Upper lobe of left lung (tissue), 6 donors: Measurements from ENCODE around the gene RAB6B. TPM values are rescaled to one million over a fixed set of nuclear protein-coding genes. Genes with fewer than 3 reads are reported as not detected.

Experiments
- ATAC-seq, 2 donors: fragments of 200-7000 bp; cut with Tn5 transposase; one replicate each; pipeline ENCODE4 v1.9.1; 2022; ENCODE audit warnings: mild to moderate bottlenecking in 2 of 2, moderate library complexity in 2 of 2; ENCODE audit not compliant: low FRiP score in 2 of 2
- DNase-seq, 2 donors: peaks; one replicate each; pipeline ENCODE4 v3.0.0-alpha.2; 2019 to 2020
- H3K27ac ChIP-seq, 4 donors: fragments of 200-600 bp; sonication (generic); one replicate each; pipeline ENCODE4 v1.5.1; 2016 to 2019
- H3K27me3 ChIP-seq, 4 donors: fragments of 200-600 bp; sonication (generic); one replicate each; pipeline ENCODE4 v1.5.1; 2017 to 2019
- H3K36me3 ChIP-seq, 4 donors: fragments of 200-600 bp; sonication (generic); one replicate each; pipeline ENCODE4 v1.5.1; 2016 to 2019
- H3K4me1 ChIP-seq, 4 donors: fragments of 200-600 bp; sonication (generic); one replicate each; pipeline ENCODE4 v1.5.1; 2018 to 2019
- H3K4me3 ChIP-seq, 4 donors: fragments of 200-600 bp; sonication (generic); one replicate each; pipeline ENCODE4 v1.5.1; 2017 to 2019; ENCODE audit warnings: mild to moderate bottlenecking in 2 of 4, moderate library complexity in 1 of 4
- H3K9me3 ChIP-seq, 4 donors: fragments of 200-600 bp; sonication (generic); one replicate each; pipeline ENCODE4 v1.5.1; 2018 to 2019
- EP300 ChIP-seq, 4 donors: sonication (generic); formaldehyde crosslinking; IDR thresholded peaks; one replicate each; pipeline ENCODE4 v1.5.1; 2017; ENCODE audit warnings: antibody characterized with exemption in 4 of 4, control low read depth in 2 of 4
- POLR2A ChIP-seq, 4 donors: fragments of 450-650 bp; IDR thresholded peaks; one replicate each; pipeline ENCODE4 v1.5.1; 2016 to 2017; ENCODE audit warnings: antibody characterized with exemption in 4 of 4, mild to moderate bottlenecking in 2 of 4
- POLR2AphosphoS5 ChIP-seq, 2 donors: sonication (generic); formaldehyde crosslinking; IDR thresholded peaks; one replicate each; pipeline ENCODE4 v1.5.1; 2017; ENCODE audit warnings: antibody characterized with exemption in 2 of 2
- WGBS, 2 donors: methylation state at CpG; one replicate each; pipeline ENCODE4 v1.1.5; 2017 to 2018; 5-methylcytosine and 5-hydroxymethylcytosine counted together
- total RNA-seq, 6 donors: library from RNA; depleted of rRNA in 4 of 6; stranded (reverse); fragments of >200 nt in 4 of 6; gene quantifications; one replicate each; pipeline versions ENCODE4 v1.1.0 to v1.2.1, GENCODE V29; 2016 to 2021
- TF ChIP-seq, protein P1 (sequence below), 6 experiments: fragments of 450-650 bp in 4 of 6; fragments of 200-600 bp in 2 of 6; sonication (generic) in 2 of 6; IDR thresholded peaks; one replicate each; pipeline ENCODE4 v1.5.1; 2016 to 2019; ENCODE audit warnings: antibody characterized with exemption in 6 of 6
- donor health status: DM: no; HTN: no; CAD: no; lungs with moderate emphysema.
- donor health status: DM: no; HTN: yes; CAD: no; lungs with severe emphysema.

Gene RAB6B
- total RNA-seq, 6 donors from 2014 or later: 1.00 to 6.3 (median 2.8) TPM

DNA sequence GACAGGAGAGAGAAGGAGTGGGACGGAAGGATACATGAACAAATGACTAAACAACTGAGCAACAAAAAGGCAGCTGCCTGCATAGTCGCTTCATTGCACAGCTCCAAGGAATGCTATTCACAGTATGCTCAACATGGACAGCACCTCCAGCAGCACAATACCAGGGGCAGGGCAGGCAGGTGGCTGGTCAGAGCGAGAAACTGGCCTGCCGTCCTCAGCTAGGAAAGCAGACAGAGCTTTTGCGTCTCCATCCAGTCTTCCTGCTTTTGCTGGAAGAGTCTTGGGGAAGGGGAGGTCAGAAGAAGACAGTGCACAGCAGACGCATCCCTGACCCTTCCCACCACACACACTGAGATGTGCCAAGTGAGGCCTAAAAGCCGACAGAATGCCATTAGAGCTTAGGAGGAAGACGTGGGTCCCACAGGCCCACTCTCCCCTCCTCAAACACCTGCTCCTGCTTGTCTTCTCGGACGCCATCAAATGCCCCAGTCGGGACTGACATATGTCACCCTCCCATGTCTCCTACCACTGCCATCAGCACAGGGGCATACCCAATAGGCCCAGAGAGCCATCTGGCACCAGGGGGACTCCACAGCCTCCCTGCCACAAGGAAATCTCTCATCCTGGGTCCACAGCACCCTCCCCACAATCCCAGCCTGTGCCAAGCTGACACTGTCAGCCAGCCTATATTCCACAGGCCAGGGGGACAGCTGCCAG, 3.9 kb downstream of the RAB6B start:
- 94% methylated on average over 10 to 11 of the region's 11 CpGs for WGBS, 2 donors
- Histone ChIP-seq H3K4me1 (peaks cover 13 to 24% (median 18%) of the 10 kb centered on the region in 4 donors), H3K27ac (no peak overlapping the region), H3K36me3 (no peaks in the 10 kb centered on the region), H3K4me3 (no peak overlapping the region), H3K27me3 (peaks cover 0 to 14% (median 0%) of the 10 kb centered on the region in 4 donors), H3K9me3 (no peaks in the 10 kb centered on the region)
- TF ChIP-seq POLR2A (IDR thresholded peaks at IDR 0.05): no peak
- TF ChIP-seq EP300 (IDR thresholded peaks at IDR 0.05): no peak
- TF ChIP-seq POLR2AphosphoS5 (IDR thresholded peaks at IDR 0.05): no peak
- TF ChIP-seq, protein P1, sequence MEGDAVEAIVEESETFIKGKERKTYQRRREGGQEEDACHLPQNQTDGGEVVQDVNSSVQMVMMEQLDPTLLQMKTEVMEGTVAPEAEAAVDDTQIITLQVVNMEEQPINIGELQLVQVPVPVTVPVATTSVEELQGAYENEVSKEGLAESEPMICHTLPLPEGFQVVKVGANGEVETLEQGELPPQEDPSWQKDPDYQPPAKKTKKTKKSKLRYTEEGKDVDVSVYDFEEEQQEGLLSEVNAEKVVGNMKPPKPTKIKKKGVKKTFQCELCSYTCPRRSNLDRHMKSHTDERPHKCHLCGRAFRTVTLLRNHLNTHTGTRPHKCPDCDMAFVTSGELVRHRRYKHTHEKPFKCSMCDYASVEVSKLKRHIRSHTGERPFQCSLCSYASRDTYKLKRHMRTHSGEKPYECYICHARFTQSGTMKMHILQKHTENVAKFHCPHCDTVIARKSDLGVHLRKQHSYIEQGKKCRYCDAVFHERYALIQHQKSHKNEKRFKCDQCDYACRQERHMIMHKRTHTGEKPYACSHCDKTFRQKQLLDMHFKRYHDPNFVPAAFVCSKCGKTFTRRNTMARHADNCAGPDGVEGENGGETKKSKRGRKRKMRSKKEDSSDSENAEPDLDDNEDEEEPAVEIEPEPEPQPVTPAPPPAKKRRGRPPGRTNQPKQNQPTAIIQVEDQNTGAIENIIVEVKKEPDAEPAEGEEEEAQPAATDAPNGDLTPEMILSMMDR (IDR thresholded peaks at IDR 0.05): no peak
- DNase-seq: no peak
- ATAC-seq: no peak

DNA sequence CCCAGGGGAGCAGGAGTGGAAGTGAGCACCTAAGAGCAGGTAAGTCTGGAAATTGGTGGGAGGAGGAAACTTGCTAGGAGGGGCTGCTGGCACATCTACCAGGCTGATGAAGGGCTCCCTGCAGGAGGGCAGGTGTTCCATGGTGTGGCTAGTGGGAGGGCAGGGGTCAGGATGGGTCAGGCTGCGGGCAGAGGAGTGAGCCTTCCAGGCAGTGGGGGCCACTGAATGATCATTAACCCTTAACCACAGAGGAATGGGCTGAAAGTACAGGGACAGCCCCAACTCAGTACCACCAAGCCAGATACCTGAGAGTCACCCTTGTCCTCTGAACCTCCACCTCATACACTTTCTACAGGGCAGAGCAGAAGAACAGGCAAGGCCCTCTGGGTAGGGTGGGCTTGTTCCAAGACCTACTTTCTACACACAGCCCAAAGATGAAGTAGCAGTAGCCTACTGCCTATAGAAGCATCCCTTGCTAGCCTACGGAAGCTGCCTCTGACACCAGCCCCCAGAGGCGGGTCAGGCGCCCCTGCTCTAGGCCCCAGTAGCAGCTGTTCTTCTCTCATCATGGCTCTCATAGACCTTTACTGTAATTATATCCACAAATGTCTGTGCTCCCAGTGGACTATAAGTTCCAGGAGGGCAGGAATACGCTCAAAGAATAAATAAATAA, 4.6 kb downstream of the RAB6B start:
- WGBS, 2 donors: 93 to 96% methylated on average over 4 to 5 of the region's 5 CpGs
- Histone ChIP-seq H3K27me3 (peaks cover 0 to 14% (median 0%) of the 10 kb centered on the region in 4 donors), H3K27ac (no peak overlapping the region), H3K4me1 (peaks cover 12 to 20% (median 17%) of the 10 kb centered on the region in 4 donors), H3K9me3 (no peaks in the 10 kb centered on the region), H3K4me3 (no peak overlapping the region), H3K36me3 (no peaks in the 10 kb centered on the region)
- TF ChIP-seq, protein P1 (IDR thresholded peaks at IDR 0.05): no peak
- TF ChIP-seq POLR2A (IDR thresholded peaks at IDR 0.05): no peak
- no peak for TF ChIP-seq EP300 (IDR thresholded peaks at IDR 0.05)
- no peak for TF ChIP-seq POLR2AphosphoS5 (IDR thresholded peaks at IDR 0.05)
- ATAC-seq (no peak), DNase-seq (no peak)

DNA sequence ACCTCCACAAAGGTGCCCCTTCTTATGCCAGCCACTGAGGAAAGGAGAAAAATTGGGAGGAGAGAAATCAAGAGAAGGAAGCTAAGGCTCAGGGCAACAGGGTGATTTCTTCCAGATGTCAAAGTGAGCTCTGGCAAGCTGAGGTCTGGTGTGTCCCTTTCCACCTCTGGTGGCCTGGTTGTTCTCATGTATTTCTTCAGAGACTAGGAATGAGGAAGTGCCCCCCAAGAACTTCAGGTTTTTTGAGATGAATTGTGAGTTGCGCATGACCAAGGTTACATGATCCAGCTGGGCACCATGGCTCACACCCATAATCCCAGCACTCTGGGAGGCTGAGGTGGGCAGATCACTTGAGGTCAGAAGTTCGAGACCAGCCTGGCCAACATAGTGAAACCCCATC, 5.6 kb downstream of the RAB6B start:
- no peak for ATAC-seq
- TF ChIP-seq POLR2AphosphoS5 (IDR thresholded peaks at IDR 0.05) (no peak), EP300 (IDR thresholded peaks at IDR 0.05) (no peak), POLR2A (IDR thresholded peaks at IDR 0.05) (no peak)
- TF ChIP-seq, protein P1 (IDR thresholded peaks at IDR 0.05): no peak
- peaks cover 0 to 5% (median 0%) of the 10 kb centered on the region in 4 donors for H3K27me3 ChIP-seq
- DNase-seq: no peak
- no peak overlapping the region for H3K4me3 ChIP-seq
- no peak overlapping the region for H3K27ac ChIP-seq
- no peaks in the 10 kb centered on the region for H3K9me3 ChIP-seq
- 80 to 86% methylated on average over 2 of the region's 2 CpGs for WGBS, 2 donors
- H3K4me1 ChIP-seq: peaks cover 7 to 9% (median 7%) of the 10 kb centered on the region in 4 donors
- no peaks in the 10 kb centered on the region for H3K36me3 ChIP-seq

DNA sequence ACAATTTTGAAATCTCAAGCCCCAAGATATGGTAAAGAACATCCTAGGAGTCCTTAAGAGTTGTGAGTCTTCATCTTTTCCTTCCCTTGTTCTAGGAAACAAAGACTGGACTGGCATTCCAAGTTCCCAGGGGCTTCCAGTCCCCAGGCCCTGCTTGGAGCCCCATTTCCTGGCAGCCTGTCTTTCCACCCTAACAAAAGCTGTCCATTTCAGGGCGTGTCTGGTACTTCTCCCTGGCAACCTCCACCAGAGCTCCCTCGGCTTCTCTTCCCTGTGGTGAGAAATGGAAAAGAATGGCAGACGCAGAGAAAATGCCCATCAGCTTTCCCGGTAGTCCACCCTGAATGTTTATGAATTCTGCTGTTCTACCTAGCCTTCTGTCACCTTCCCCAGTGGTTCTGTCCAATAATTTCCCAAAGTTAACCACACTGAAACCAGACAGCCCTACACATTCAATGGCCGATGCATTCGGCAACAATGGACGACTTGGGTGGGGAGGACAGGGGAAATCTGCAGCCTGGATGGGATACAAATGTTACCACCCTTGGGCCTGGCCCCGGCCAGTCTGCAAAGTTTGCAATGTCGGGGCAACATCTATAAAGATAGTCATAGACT, 6.8 kb downstream of the RAB6B start:
- TF ChIP-seq, protein P1 (IDR thresholded peaks at IDR 0.05): no peak
- TF ChIP-seq EP300 (IDR thresholded peaks at IDR 0.05): no peak
- TF ChIP-seq POLR2AphosphoS5 (IDR thresholded peaks at IDR 0.05): no peak
- TF ChIP-seq POLR2A (IDR thresholded peaks at IDR 0.05): no peak
- 91 to 92% methylated on average over 9 of the region's 9 CpGs for WGBS, 2 donors
- Histone ChIP-seq H3K27ac (no peak overlapping the region), H3K4me3 (no peak overlapping the region), H3K9me3 (no peaks in the 10 kb centered on the region), H3K27me3 (no peaks in the 10 kb centered on the region), H3K36me3 (no peaks in the 10 kb centered on the region), H3K4me1 (no peaks in the 10 kb centered on the region)
- no peak for DNase-seq
- ATAC-seq: no peak
